ENCODE results near the gene EVI5L. TPM values are rescaled to one million over a fixed set of nuclear protein-coding genes. Genes with fewer than 3 reads are reported as not detected.

Gene EVI5L
- total and polyA plus RNA-seq, 2 donors (not counting 1 experiment from before 2014, with no cell fraction given): 10.4 to 16.5 TPM

- Histone ChIP-seq H3K27me3 (ENCODE audit: control insufficient read depth, insufficient read depth, low read length) (no peaks in the 10 kb centered on the region), H3K36me3 (ENCODE audit: control insufficient read depth, insufficient read depth, low read length) (no peaks in the 10 kb centered on the region), H3K9me3 (ENCODE audit: control insufficient read depth, insufficient read depth, low read depth, low read length) (no peaks in the 10 kb centered on the region), H4K20me1 (ENCODE audit: control insufficient read depth, extremely low read depth, insufficient read depth, low read length) (no peaks in the 10 kb centered on the region), H3K4me1 (ENCODE audit: control insufficient read depth, extremely low read depth, insufficient read depth, low read length) (no peaks in the 10 kb centered on the region), H3K79me2 (ENCODE audit: control insufficient read depth, insufficient read depth, low read length) (no peaks in the 10 kb centered on the region), H2AFZ (ENCODE audit: low read length) (no peak overlapping the region), H3K27ac (ENCODE audit: insufficient read depth, low read length) (no peak overlapping the region), H3K4me3 (replicated peaks in 1 of 4; ENCODE audit: control extremely low read depth in 1 of 4, insufficient read depth in 1 of 4, low read depth in 3 of 4, low read length in 4 of 4) (no peak overlapping the region), H3K4me2 (ENCODE audit: extremely low read depth, insufficient read depth, low read length) (no peak overlapping the region), H3K9ac (ENCODE audit: insufficient read depth, low read length) (no peak overlapping the region)
- DNase-seq (ENCODE audit: low read depth in 2 of 2): no peak
- TF ChIP-seq CTCF (conservative IDR thresholded peaks at IDR 0.05 in 1 of 2, IDR thresholded peaks at IDR 0.05 in 1 of 2; ENCODE audit: low read depth in 1 of 2, low read length in 2 of 2): no peak
- TF ChIP-seq EZH2 (IDR thresholded peaks at IDR 0.05; ENCODE audit: low read length, missing control alignments): no peak
Observed at GRCh38 chr19:7855426-7856108, 25.5 kb downstream of the EVI5L start.

GRCh38 chr19:7856109-7856591 is 26.1 kb downstream of the EVI5L start:
- TF ChIP-seq CTCF (conservative IDR thresholded peaks at IDR 0.05 in 1 of 2, IDR thresholded peaks at IDR 0.05 in 1 of 2; ENCODE audit: low read depth in 1 of 2, low read length in 2 of 2) (no peak), EZH2 (IDR thresholded peaks at IDR 0.05; ENCODE audit: low read length, missing control alignments) (no peak)
- DNase-seq (ENCODE audit: low read depth in 2 of 2): no peak

GRCh38 chr19:7856679-7857663 is 27.0 kb downstream of the EVI5L start:
- Histone ChIP-seq H3K4me3 (replicated peaks in 1 of 4; ENCODE audit: control extremely low read depth in 1 of 4, insufficient read depth in 1 of 4, low read depth in 3 of 4, low read length in 4 of 4) (no peak overlapping the region), H3K9me3 (ENCODE audit: control insufficient read depth, insufficient read depth, low read depth, low read length) (no peaks in the 10 kb centered on the region), H3K79me2 (ENCODE audit: control insufficient read depth, insufficient read depth, low read length) (no peaks in the 10 kb centered on the region), H2AFZ (ENCODE audit: low read length) (no peak overlapping the region), H3K4me2 (ENCODE audit: extremely low read depth, insufficient read depth, low read length) (no peak overlapping the region), H3K9ac (ENCODE audit: insufficient read depth, low read length) (no peak overlapping the region), H3K36me3 (ENCODE audit: control insufficient read depth, insufficient read depth, low read length) (no peaks in the 10 kb centered on the region), H3K4me1 (ENCODE audit: control insufficient read depth, extremely low read depth, insufficient read depth, low read length) (no peaks in the 10 kb centered on the region), H3K27ac (ENCODE audit: insufficient read depth, low read length) (no peak overlapping the region), H3K27me3 (ENCODE audit: control insufficient read depth, insufficient read depth, low read length) (no peaks in the 10 kb centered on the region), H4K20me1 (ENCODE audit: control insufficient read depth, extremely low read depth, insufficient read depth, low read length) (no peaks in the 10 kb centered on the region)
- DNase-seq (ENCODE audit: low read depth in 2 of 2): no peak
- TF ChIP-seq EZH2 (IDR thresholded peaks at IDR 0.05; ENCODE audit: low read length, missing control alignments): no peak
- TF ChIP-seq CTCF (conservative IDR thresholded peaks at IDR 0.05 in 1 of 2, IDR thresholded peaks at IDR 0.05 in 1 of 2; ENCODE audit: low read depth in 1 of 2, low read length in 2 of 2): no peak

More at GRCh38 chr19:7856109-7856591, 26.1 kb downstream of the EVI5L start:
- no peak overlapping the region for H3K9ac ChIP-seq (ENCODE audit: insufficient read depth, low read length)
- H3K36me3 ChIP-seq (ENCODE audit: control insufficient read depth, insufficient read depth, low read length): no peaks in the 10 kb centered on the region
- H3K4me3 ChIP-seq (replicated peaks in 1 of 4; ENCODE audit: control extremely low read depth in 1 of 4, insufficient read depth in 1 of 4, low read depth in 3 of 4, low read length in 4 of 4): no peak overlapping the region
- no peaks in the 10 kb centered on the region for H3K9me3 ChIP-seq (ENCODE audit: control insufficient read depth, insufficient read depth, low read depth, low read length)
- H3K27ac ChIP-seq (ENCODE audit: insufficient read depth, low read length): no peak overlapping the region
- no peaks in the 10 kb centered on the region for H4K20me1 ChIP-seq (ENCODE audit: control insufficient read depth, extremely low read depth, insufficient read depth, low read length)
- no peak overlapping the region for H3K4me2 ChIP-seq (ENCODE audit: extremely low read depth, insufficient read depth, low read length)
- no peaks in the 10 kb centered on the region for H3K4me1 ChIP-seq (ENCODE audit: control insufficient read depth, extremely low read depth, insufficient read depth, low read length)
- H2AFZ ChIP-seq (ENCODE audit: low read length): no peak overlapping the region
- no peaks in the 10 kb centered on the region for H3K79me2 ChIP-seq (ENCODE audit: control insufficient read depth, insufficient read depth, low read length)
- no peaks in the 10 kb centered on the region for H3K27me3 ChIP-seq (ENCODE audit: control insufficient read depth, insufficient read depth, low read length)
